ENCODE results near the gene RGS9.

DNA sequence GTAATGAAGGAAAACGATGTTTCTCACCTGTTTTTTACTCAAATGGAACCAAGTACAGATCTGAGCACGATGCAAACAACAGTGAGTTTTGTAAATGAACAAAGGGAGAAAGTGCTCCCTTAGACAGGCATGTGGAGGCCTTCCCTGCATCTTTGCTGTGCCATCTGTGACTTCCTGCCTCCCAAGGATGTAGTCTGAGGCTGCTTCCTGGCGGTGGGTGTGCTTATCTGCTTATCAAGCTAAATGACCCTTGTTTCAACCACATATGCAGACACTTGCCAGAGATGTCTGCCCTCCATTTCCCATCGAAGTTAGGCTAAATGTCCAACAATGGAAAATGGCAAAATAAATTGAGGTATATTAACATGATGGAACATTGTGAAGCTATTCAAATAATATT, 34.6 kb downstream of the RGS9 start:
- TF ChIP-seq, protein P1, sequence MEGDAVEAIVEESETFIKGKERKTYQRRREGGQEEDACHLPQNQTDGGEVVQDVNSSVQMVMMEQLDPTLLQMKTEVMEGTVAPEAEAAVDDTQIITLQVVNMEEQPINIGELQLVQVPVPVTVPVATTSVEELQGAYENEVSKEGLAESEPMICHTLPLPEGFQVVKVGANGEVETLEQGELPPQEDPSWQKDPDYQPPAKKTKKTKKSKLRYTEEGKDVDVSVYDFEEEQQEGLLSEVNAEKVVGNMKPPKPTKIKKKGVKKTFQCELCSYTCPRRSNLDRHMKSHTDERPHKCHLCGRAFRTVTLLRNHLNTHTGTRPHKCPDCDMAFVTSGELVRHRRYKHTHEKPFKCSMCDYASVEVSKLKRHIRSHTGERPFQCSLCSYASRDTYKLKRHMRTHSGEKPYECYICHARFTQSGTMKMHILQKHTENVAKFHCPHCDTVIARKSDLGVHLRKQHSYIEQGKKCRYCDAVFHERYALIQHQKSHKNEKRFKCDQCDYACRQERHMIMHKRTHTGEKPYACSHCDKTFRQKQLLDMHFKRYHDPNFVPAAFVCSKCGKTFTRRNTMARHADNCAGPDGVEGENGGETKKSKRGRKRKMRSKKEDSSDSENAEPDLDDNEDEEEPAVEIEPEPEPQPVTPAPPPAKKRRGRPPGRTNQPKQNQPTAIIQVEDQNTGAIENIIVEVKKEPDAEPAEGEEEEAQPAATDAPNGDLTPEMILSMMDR (IDR thresholded peaks at IDR 0.05 in 4 of 5, conservative IDR thresholded peaks at IDR 0.05 in 1 of 5): no peak
- TF ChIP-seq POLR2A (IDR thresholded peaks at IDR 0.05): no peak

Data from gastrocnemius medialis (tissue), 4 donors.